ENCODE measurements around the gene RBM47.

GRCh38 chr4:40603281-40603680 lies 26.4 kb downstream of the RBM47 start:
- TF ChIP-seq CTCF (IDR thresholded peaks at IDR 0.05) (no peak), EP300 (IDR thresholded peaks at IDR 0.05) (no peak), POLR2A (IDR thresholded peaks at IDR 0.05; ENCODE audit: low read depth) (no peak)

Data from esophagus muscularis mucosa (tissue), 4 donors.